GM15510 (cell line): ENCODE results near the gene ELFN1.

Experiments used
- POLR2A ChIP-seq: IDR thresholded peaks from 3 replicates; pipeline ENCODE4 v1.6.1; 2011; ENCODE audit warnings: borderline replicate concordance; ENCODE audit not compliant: insufficient read length; ENCODE audit errors: extremely low read depth

The ELFN1 gene

GRCh38 chr7:1649751-1650326 is 20.2 kb upstream of the ELFN1 start:
- TF ChIP-seq POLR2A: no peak

GRCh38 chr7:1650363-1651030 is 19.6 kb upstream of the ELFN1 start:
- TF ChIP-seq POLR2A: no peak

- TF ChIP-seq POLR2A: no peak
These were observed 19.0 kb upstream of the ELFN1 start for GRCh38 chr7:1651031-1651446.

- TF ChIP-seq POLR2A: no peak
These were observed 18.2 kb upstream of the ELFN1 start for GRCh38 chr7:1651891-1652290.

- TF ChIP-seq POLR2A: no peak
These were observed 16.6 kb upstream of the ELFN1 start for GRCh38 chr7:1653500-1653899.

- TF ChIP-seq POLR2A: no peak
These were observed 16.0 kb upstream of the ELFN1 start for GRCh38 chr7:1654111-1654510.

GRCh38 chr7:1654738-1655475 is 15.2 kb upstream of the ELFN1 start:
- no peak for TF ChIP-seq POLR2A

GRCh38 chr7:1659696-1660095 is 10.4 kb upstream of the ELFN1 start:
- no peak for TF ChIP-seq POLR2A

GRCh38 chr7:1661461-1661860 is 8.6 kb upstream of the ELFN1 start:
- TF ChIP-seq POLR2A: no peak

- no peak for TF ChIP-seq POLR2A
These were observed 8.0 kb upstream of the ELFN1 start for GRCh38 chr7:1662101-1662500.

- TF ChIP-seq POLR2A: no peak
These were observed 7.3 kb upstream of the ELFN1 start for GRCh38 chr7:1662767-1663166.

- TF ChIP-seq POLR2A: no peak
These were observed 6.9 kb upstream of the ELFN1 start for GRCh38 chr7:1663223-1663622.

GRCh38 chr7:1663857-1664651 is 6.0 kb upstream of the ELFN1 start:
- no peak for TF ChIP-seq POLR2A

- TF ChIP-seq POLR2A: no peak
These were observed 5.1 kb upstream of the ELFN1 start for GRCh38 chr7:1664711-1665548.
